Heart left ventricle (tissue), 13 donors: ENCODE measurements around the gene TXNDC2.

Source experiments
- CTCF ChIP-seq, 12 donors: fragments of 200-600 bp; sonication (generic) in 4 of 12; IDR thresholded peaks; one replicate each; pipeline versions ENCODE4 v1.5.0 to v1.8.0; 2018 to 2022; ENCODE audit warnings: antibody characterized with exemption in 12 of 12, mild to moderate bottlenecking in 5 of 12
- POLR2A ChIP-seq, 2 donors: fragments of 450-650 bp; IDR thresholded peaks; one replicate each; pipeline ENCODE4 v1.6.1; 2017; ENCODE audit warnings: antibody characterized with exemption in 2 of 2, mild to moderate bottlenecking in 2 of 2, moderate library complexity in 2 of 2
- donor health status: ischemic (EF 13 %, LVEDD 7.1; RV severe dilation, severe dysfunction).
- donor health status: DM: no; HTN: yes; CAD: no.
- donor health status: DM: no; HTN: no; CAD: no.
- donor health status: ischemic (EF 25% LVEDD 6.9; RV normal size, moderate dysfunction).
- donor health status: ischemic (EF 25% LVEDD 5.7; RV mildly dilated, moderate dysfunction).
- donor health status: ischemic (EF 35%, LVEDD 5.7; RV mildly dilated, moderate dysfunction).
- donor health status: nonischemic (EF 11% LVEDD 7.7; RV severe dilation, severe dysfunction).
- donor health status: DM: yes; HTN: yes; CAD: no.
- donor health status: PGD.
- donor health status: ischemic (EF 29% LVEDD 5.4; RV normal size, mild dysfunction).
- donor health status: nonischemic (EF 23%, LVEDD 6.1; RV moderate dilation, normal function).

GRCh38 chr18:9861157-9861556 lies 24.6 kb upstream of the TXNDC2 start:
- TF ChIP-seq CTCF (IDR thresholded peaks at IDR 0.05) (no peak), POLR2A (IDR thresholded peaks at IDR 0.05) (no peak)
